K562 (cell line): ENCODE data around the gene ROBO3. TPM values are rescaled to one million over a fixed set of nuclear protein-coding genes. Genes with fewer than 3 reads are reported as not detected.

Experiments used
- ATAC-seq: fragments of 200-7000 bp; cut with Tn5 transposase; 3 replicates; pipeline ENCODE4 v1.9.1; 2020; ENCODE audit warnings: moderate library complexity
- BruUV-seq: library from RNA; stranded (reverse); fragments of 400-500 nt; replicated peaks from 2 replicates; lab custom pipeline; 2021; lab: Mats Ljungman, UMichigan
- CTCF ChIA-PET: fragments of 300-600 bp; formaldehyde crosslinking; extraction: SDS; loops from one replicate; lab custom pipeline; 2021; ENCODE audit warnings: low intra/inter-chr PET ratio; lab: Yijun Ruan, JAX
- POLR2A ChIA-PET: fragments of 300-600, 350-650 bp; sonication (Branson Sonifier 250); formaldehyde crosslinking; extraction: SDS; loops from one replicate; lab custom pipeline; 2021; ENCODE audit warnings: antibody characterized with exemption, inconsistent platforms; lab: Yijun Ruan, JAX
- DNase-seq, 4 experiments: peaks; one replicate each; pipeline versions ENCODE4 v3.0.0 to v3.0.0-alpha.2; 2011 to 2018; ENCODE audit warnings: low spot score in 3 of 4, mixed read lengths in 3 of 4; ENCODE audit errors: extremely low read depth in 1 of 4
- FAIRE-seq: peaks from 2 replicates; lab custom pipeline; 2011; peaks lifted over from hg19 to GRCh38; lab: Jason Lieb, UNC
- H2AFZ ChIP-seq: 2 replicates; pipeline ENCODE4 v1.6.0; 2011; ENCODE audit warnings: low read depth, low read length, control low read depth, inconsistent platforms
- H3K27ac ChIP-seq: fragments of 200-600 bp; 3 replicates; pipeline ENCODE4 v1.8.0; 2011; ENCODE audit warnings: low read depth, mild to moderate bottlenecking, control low read depth, inconsistent platforms, low read length, moderate library complexity, mixed read lengths; ENCODE audit errors: extremely low read depth
- H3K27me3 ChIP-seq, 2 experiments: fragments of 300-600 bp in 1 of 2; 2 replicates in 1 of 2; 3 replicates in 1 of 2; pipeline versions ENCODE4 v1.6.0 to v1.8.0; 2011; ENCODE audit warnings: inconsistent platforms in 2 of 2, low read length in 2 of 2, mild to moderate bottlenecking in 1 of 2, mixed read lengths in 1 of 2, moderate library complexity in 1 of 2; ENCODE audit not compliant: control insufficient read depth in 2 of 2, insufficient read depth in 2 of 2
- H3K36me3 ChIP-seq: fragments of 300-600 bp; 3 replicates; pipeline ENCODE4 v1.8.0; 2011; ENCODE audit warnings: mild to moderate bottlenecking, low read length, inconsistent platforms; ENCODE audit not compliant: control insufficient read depth, insufficient read depth
- H3K4me1 ChIP-seq, 2 experiments: fragments of 200-600 bp in 1 of 2; replicated peaks in 1 of 2; 2 replicates in 1 of 2; 3 replicates in 1 of 2; pipeline versions ENCODE4 v1.5.1 to v1.8.0; 2011; ENCODE audit warnings: inconsistent platforms in 2 of 2, low read length in 2 of 2, mild to moderate bottlenecking in 1 of 2, mixed read lengths in 1 of 2, moderate library complexity in 1 of 2; ENCODE audit not compliant: control insufficient read depth in 2 of 2, insufficient read depth in 2 of 2
- H3K4me2 ChIP-seq: 2 replicates; pipeline ENCODE4 v1.6.1; 2011; ENCODE audit warnings: low read length, control low read depth, inconsistent platforms, mixed read lengths; ENCODE audit not compliant: insufficient read depth
- H3K4me3 ChIP-seq: fragments of 200-600 bp; sonication (generic), shearing (Covaris generic); 2 replicates; pipeline ENCODE4 v1.5.1; 2016; ENCODE audit warnings: control low read depth, inconsistent platforms
- H3K79me2 ChIP-seq: fragments of 200-600 bp; 3 replicates; pipeline ENCODE4 v1.8.0; 2011; ENCODE audit warnings: low read length, inconsistent platforms; ENCODE audit not compliant: control insufficient read depth, insufficient read depth
- H3K9ac ChIP-seq, 2 experiments: 2 replicates each; pipeline versions ENCODE4 v1.6.0 to v1.6.1; 2011; ENCODE audit warnings: low read depth in 2 of 2, low read length in 2 of 2, control low read depth in 1 of 2, inconsistent platforms in 1 of 2, mild to moderate bottlenecking in 1 of 2, mixed read lengths in 1 of 2; ENCODE audit not compliant: insufficient read depth in 1 of 2
- H3K9me1 ChIP-seq: one replicate; pipeline ENCODE4 v1.6.0; 2011; ENCODE audit warnings: inconsistent platforms, mild to moderate bottlenecking, low read length, moderate library complexity; ENCODE audit not compliant: control insufficient read depth, insufficient read depth
- H3K9me3 ChIP-seq: replicated peaks from 2 replicates; pipeline ENCODE4 v1.5.1; 2011; ENCODE audit warnings: low read depth, low read length, inconsistent platforms; ENCODE audit not compliant: control insufficient read depth, insufficient read depth
- H4K20me1 ChIP-seq: replicated peaks from 2 replicates; pipeline ENCODE4 v1.6.1; 2011; ENCODE audit warnings: low read length, inconsistent platforms, mixed read lengths; ENCODE audit not compliant: control insufficient read depth, insufficient read depth
- CHD2 ChIP-seq: IDR thresholded peaks from 2 replicates; pipeline ENCODE4 v1.6.1; 2011; ENCODE audit warnings: low read depth, low read length
- CREM ChIP-seq: IDR thresholded peaks from 2 replicates; pipeline ENCODE4 v1.6.1; 2014; ENCODE audit warnings: antibody characterized with exemption, low read depth
- CXXC5 ChIP-seq: fragments of 250-450 bp; sonication (Bioruptor Pico); IDR thresholded peaks from 2 replicates; pipeline ENCODE4 v1.8.0; 2022; ENCODE audit warnings: inconsistent platforms, mild to moderate bottlenecking, moderate library complexity
- HMG20B ChIP-seq: fragments of 250-450 bp; sonication (Bioruptor Pico); IDR thresholded peaks from 2 replicates; pipeline ENCODE4 v1.5.0; 2021; ENCODE audit warnings: mild to moderate bottlenecking
- KLF13 ChIP-seq: fragments of 450-650 bp; IDR thresholded peaks from 2 replicates; pipeline ENCODE4 v1.6.1; 2016; ENCODE audit warnings: missing genetic modification characterization, low read depth, mild to moderate bottlenecking, missing compliant biosample characterization, moderate library complexity, borderline replicate concordance
- LEF1 ChIP-seq: fragments of 450-650 bp; IDR thresholded peaks from 2 replicates; pipeline ENCODE4 v1.6.1; 2016; ENCODE audit warnings: mild to moderate bottlenecking
- NFYB ChIP-seq: IDR thresholded peaks from 2 replicates; pipeline ENCODE4 v1.6.1; 2011; ENCODE audit warnings: mild to moderate bottlenecking, moderate library complexity; ENCODE audit not compliant: insufficient read length; ENCODE audit errors: extremely low read depth
- PTBP1 ChIP-seq: fragments of 200-400 bp; formaldehyde crosslinking; IDR thresholded peaks from 2 replicates; pipeline ENCODE4 v1.6.1; 2017; ENCODE audit warnings: low read depth, low read length
- TAF9B ChIP-seq: fragments of 450-650 bp; IDR thresholded peaks from 2 replicates; pipeline ENCODE4 v1.6.1; 2018; ENCODE audit warnings: mild to moderate bottlenecking; ENCODE audit not compliant: partially characterized antibody
- TCFL5 ChIP-seq: fragments of 250-450 bp; sonication (Bioruptor Pico); conservative IDR thresholded peaks from 2 replicates; pipeline ENCODE4 v1.6.1; 2021; ENCODE audit warnings: mild to moderate bottlenecking, moderate library complexity, matching md5 sums
- THRAP3 ChIP-seq: fragments of 450-650 bp; IDR thresholded peaks from 2 replicates; pipeline ENCODE4 v1.6.1; 2016; ENCODE audit warnings: mild to moderate bottlenecking, inconsistent platforms, borderline replicate concordance
- U2AF1 ChIP-seq: fragments of 200-400 bp; formaldehyde crosslinking; optimal IDR thresholded peaks from 2 replicates; pipeline ENCODE3; 2017; ENCODE audit warnings: mild to moderate bottlenecking, low read depth, low read length, moderate library complexity
- ZNF280B ChIP-seq: fragments of 250-450 bp; sonication (Bioruptor Pico); IDR thresholded peaks from 2 replicates; pipeline ENCODE4 v1.5.1; 2021; ENCODE audit warnings: mild to moderate bottlenecking
- WGBS: fragments of 100-300 bp; shearing (Covaris generic); methylation state at CpG from one replicate; pipeline ENCODE4 v1.1.6; 2016; ENCODE audit warnings: low coverage, mixed read lengths; ENCODE audit not compliant: insufficient coverage; ENCODE audit errors: missing lambda C conversion rate; 5-methylcytosine and 5-hydroxymethylcytosine counted together
- in situ Hi-C: fragments of 300-500 bp; cut with MboI; formaldehyde crosslinking; loops from 4 replicates; pipeline ENCODE4 v1.15.0; 2018; ENCODE audit warnings: inconsistent platforms, mixed read lengths
- intact Hi-C: fragments of 100-400 bp; cut with micrococcal nuclease; formaldehyde crosslinking; loops from 2 replicates; pipeline ENCODE4 v1.14.2; 2022
- polyA plus RNA-seq, 8 experiments: library from polyadenylated mRNA; depleted of rRNA in 4 of 8; stranded (reverse) in 5 of 8; unstranded in 3 of 8; fragments of >200 nt; fragmentation: Nextera tagmentation in 2 of 8; fragmentation: Illumina TruSeq in 1 of 8; extraction: Ambion mirVana in 2 of 8; extraction: Trizol in 1 of 8; gene quantifications; 2 replicates each; pipeline versions ENCODE4 v1.2.1 to v1.2.3, GENCODE V29; 2011 to 2014; ENCODE audit warnings: inconsistent platforms in 1 of 8, missing spikeins in 1 of 8
- total RNA-seq, 7 experiments: library from RNA; depleted of rRNA in 6 of 7; stranded (reverse); fragments of >200 nt in 6 of 7; fragmentation: Illumina TruSeq in 2 of 7; extraction: Trizol in 2 of 7; gene quantifications; 2 replicates each; pipeline versions ENCODE4 v1.2.1 to v1.2.3, GENCODE V29; 2011 to 2021; ENCODE audit warnings: low replicate concordance in 1 of 7

The ROBO3 gene
- total and polyA plus RNA-seq, 9 of the 15 experiments (the other 6 are each of a cell fraction or from before 2014, with no cell fraction given), result 0.29 to 1.4 (median 0.97) TPM; not detected in 2

- in situ Hi-C loops (no loop called here), intact Hi-C loops (no loop called here)
- H3K4me3 ChIP-seq, result no peak overlapping the region
- FAIRE-seq (no peak), ATAC-seq (no peak), DNase-seq (no peak)
- no peaks in the 10 kb centered on the region for H3K9me3 ChIP-seq
- no peaks in the 10 kb centered on the region for H3K4me1 ChIP-seq
- BruUV-seq, result no TSS peak
- no peaks in the 10 kb centered on the region for H3K79me2 ChIP-seq
- 2% methylated on average over 6 of the region's 6 CpGs for WGBS
- H3K27ac ChIP-seq, result no peak overlapping the region
- no peak overlapping the region for H3K9ac ChIP-seq
- H3K9me1 ChIP-seq, result peaks cover under 1% of the 10 kb centered on the region
- ChIA-PET CTCF (no interaction called here), POLR2A (interaction anchor here (1.2 kb wide), 1 partner anchor 9 kb away, joined by 3 read pairs; no protein-coding TSS in a partner anchor)
- H3K27me3 ChIP-seq, result peaks cover 8 to 40% of the 10 kb centered on the region in 2 experiments; a peak in 4 of 5 replicates
- no peak overlapping the region for H3K4me2 ChIP-seq
- 0 out of 2 replicates have a peak, but pooled peaks cover 4% of the 10 kb centered on the region for H4K20me1 ChIP-seq
- no peak overlapping the region for H2AFZ ChIP-seq
- TF ChIP-seq U2AF1, result no peak
- no peak for TF ChIP-seq TCFL5 (CRISPR knock-in tag)
- no peak for TF ChIP-seq CXXC5 (CRISPR knock-in tag)
- no peak for TF ChIP-seq HMG20B (CRISPR knock-in tag)
- no peak for TF ChIP-seq ZNF280B (CRISPR knock-in tag)
- TF ChIP-seq NFYB, result no peak
- no peak for TF ChIP-seq TAF9B
- TF ChIP-seq CHD2, result no peak
- no peak for TF ChIP-seq PTBP1
- no peak for TF ChIP-seq CREM
- TF ChIP-seq KLF13, result no peak
- no peak for TF ChIP-seq THRAP3
- TF ChIP-seq LEF1, result no peak
- no peaks in the 10 kb centered on the region for H3K36me3 ChIP-seq
Measured at GRCh38 chr11:124899383-124900145, 34.3 kb downstream of the ROBO3 start.
